Measurements from ENCODE around the gene MCCC1. TPM values are rescaled to one million over a fixed set of nuclear protein-coding genes. Genes with fewer than 3 reads are reported as not detected.
"Not testable (repeated sequence)": the region's sequence is repeated elsewhere in the genome, so short reads cannot be mapped to it uniquely, and the experiment has no call there.

Gene MCCC1
- total RNA-seq, 1 experiment from 2014 or later, result 52.6 TPM

DNA sequence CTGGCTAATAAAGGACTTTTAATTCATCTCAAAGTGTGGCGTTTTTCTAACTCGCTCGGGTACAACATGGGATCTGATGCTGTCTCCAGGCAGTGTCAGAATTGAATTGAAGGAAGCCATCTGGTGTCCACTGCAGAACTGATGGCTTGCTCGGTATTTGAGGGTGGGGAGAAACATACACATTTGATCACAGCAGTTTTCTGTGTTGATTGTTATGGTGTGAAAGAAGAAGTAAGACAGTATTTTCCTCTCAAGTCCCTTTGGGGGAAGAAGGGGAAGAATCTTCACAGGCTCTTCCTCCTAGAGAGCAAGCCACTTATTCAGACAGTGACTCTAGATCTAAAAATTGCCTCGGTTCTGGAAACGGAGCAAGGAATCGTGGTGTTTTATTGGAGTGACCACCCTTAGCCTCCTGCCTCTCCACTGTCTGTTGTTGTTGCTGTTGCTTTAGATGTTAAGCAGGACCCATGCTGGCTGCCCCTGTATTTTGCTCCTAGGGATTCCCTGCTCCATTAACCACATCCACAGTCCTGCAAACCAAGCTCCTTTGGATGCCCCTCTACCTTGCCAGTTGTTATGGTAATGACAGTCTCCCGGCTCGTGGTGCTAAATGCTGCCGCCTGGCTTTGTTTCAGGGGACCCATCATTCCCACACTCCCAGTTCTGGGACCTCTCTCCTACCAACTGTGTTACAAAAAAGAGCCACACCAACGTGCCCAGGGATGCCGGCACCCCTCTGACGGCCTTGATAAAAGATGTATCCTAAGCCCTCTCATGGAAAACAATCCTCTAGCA, 15.3 kb upstream of the MCCC1 start:
- BruUV-seq (replicated peaks), result no TSS peak
- intact Hi-C loops (cut with micrococcal nuclease; ENCODE audit: unreplicated experiment), result no loop called here

DNA sequence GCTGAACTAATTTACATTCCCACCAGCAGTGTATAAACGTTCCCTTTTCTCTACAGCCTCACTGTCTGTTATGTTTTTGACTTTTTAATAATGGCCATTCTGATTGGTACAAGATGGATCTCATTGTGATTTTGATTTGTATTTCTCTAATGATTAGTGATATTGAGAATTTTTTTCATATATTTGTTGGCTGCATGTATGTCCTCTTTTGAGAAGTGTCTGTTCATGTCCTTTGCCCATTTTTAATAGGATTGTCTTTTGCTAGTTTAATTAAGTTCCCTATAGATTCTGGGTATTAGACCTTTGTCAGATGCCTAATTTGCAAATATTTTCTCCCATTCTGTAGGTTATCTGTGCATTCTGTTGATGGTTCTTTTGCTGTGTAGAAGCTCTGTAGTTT, 10.6 kb upstream of the MCCC1 start:
- H3K4me3 ChIP-seq; H3K36me3 ChIP-seq (ENCODE audit: low read depth); H3K9me3 ChIP-seq (ENCODE audit: insufficient read depth, low read depth); H4K20me1 ChIP-seq (ENCODE audit: insufficient read depth); POLR2A ChIA-PET (ENCODE audit: unreplicated experiment); BruUV-seq (replicated peaks); CTCF ChIA-PET; DNase-seq; H2AFZ ChIP-seq; intact Hi-C loops (cut with micrococcal nuclease; ENCODE audit: unreplicated experiment); H3K4me2 ChIP-seq; H3K79me2 ChIP-seq (ENCODE audit: low read depth); H3K27ac ChIP-seq; H3K27me3 ChIP-seq (ENCODE audit: insufficient read depth, low read depth); H3K9me2 ChIP-seq (ENCODE audit: insufficient read depth): not testable (repeated sequence)
- peaks cover 26% of the 10 kb centered on the region for H3K4me1 ChIP-seq (replicated peaks; ENCODE audit: insufficient read depth)
- H3F3A ChIP-seq (ENCODE audit: insufficient read depth, low read depth), result peaks cover 12% of the 10 kb centered on the region; the same call in 1 of the 2 replicates

More for the DNA sequence above, 15.3 kb upstream of the MCCC1 start:
- TF ChIP-seq, protein P1, sequence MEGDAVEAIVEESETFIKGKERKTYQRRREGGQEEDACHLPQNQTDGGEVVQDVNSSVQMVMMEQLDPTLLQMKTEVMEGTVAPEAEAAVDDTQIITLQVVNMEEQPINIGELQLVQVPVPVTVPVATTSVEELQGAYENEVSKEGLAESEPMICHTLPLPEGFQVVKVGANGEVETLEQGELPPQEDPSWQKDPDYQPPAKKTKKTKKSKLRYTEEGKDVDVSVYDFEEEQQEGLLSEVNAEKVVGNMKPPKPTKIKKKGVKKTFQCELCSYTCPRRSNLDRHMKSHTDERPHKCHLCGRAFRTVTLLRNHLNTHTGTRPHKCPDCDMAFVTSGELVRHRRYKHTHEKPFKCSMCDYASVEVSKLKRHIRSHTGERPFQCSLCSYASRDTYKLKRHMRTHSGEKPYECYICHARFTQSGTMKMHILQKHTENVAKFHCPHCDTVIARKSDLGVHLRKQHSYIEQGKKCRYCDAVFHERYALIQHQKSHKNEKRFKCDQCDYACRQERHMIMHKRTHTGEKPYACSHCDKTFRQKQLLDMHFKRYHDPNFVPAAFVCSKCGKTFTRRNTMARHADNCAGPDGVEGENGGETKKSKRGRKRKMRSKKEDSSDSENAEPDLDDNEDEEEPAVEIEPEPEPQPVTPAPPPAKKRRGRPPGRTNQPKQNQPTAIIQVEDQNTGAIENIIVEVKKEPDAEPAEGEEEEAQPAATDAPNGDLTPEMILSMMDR (conservative IDR thresholded peaks at IDR 0.05), result no peak
- no peak for TF ChIP-seq EZH2 (IDR thresholded peaks at IDR 0.05; ENCODE audit: low read depth)
- Histone ChIP-seq H3K4me1 (replicated peaks; ENCODE audit: insufficient read depth) (no peaks in the 10 kb centered on the region), H3K4me2 (no peak overlapping the region), H3K4me3 (no peak overlapping the region), H3K9me2 (ENCODE audit: insufficient read depth) (no peaks in the 10 kb centered on the region), H3K27me3 (ENCODE audit: insufficient read depth, low read depth) (peaks cover 9% of the 10 kb centered on the region; the same call in 1 of the 2 replicates), H3F3A (ENCODE audit: insufficient read depth, low read depth) (no peaks in the 10 kb centered on the region), H3K9me3 (ENCODE audit: insufficient read depth, low read depth) (no peaks in the 10 kb centered on the region), H3K79me2 (ENCODE audit: low read depth) (no peaks in the 10 kb centered on the region), H3K36me3 (ENCODE audit: low read depth) (no peaks in the 10 kb centered on the region), H4K20me1 (ENCODE audit: insufficient read depth) (no peaks in the 10 kb centered on the region), H2AFZ (no peak overlapping the region), H3K27ac (no peak overlapping the region)
- ChIA-PET CTCF (interaction anchor here (0.6 kb wide), 1 partner anchor 12 kb away, joined by 3 read pairs; no protein-coding TSS in a partner anchor), POLR2A (ENCODE audit: unreplicated experiment) (interaction anchor here (0.7 kb wide), 1 partner anchor 20 kb away, joined by 3 read pairs; no protein-coding TSS in a partner anchor)
- no peak for DNase-seq

DNA sequence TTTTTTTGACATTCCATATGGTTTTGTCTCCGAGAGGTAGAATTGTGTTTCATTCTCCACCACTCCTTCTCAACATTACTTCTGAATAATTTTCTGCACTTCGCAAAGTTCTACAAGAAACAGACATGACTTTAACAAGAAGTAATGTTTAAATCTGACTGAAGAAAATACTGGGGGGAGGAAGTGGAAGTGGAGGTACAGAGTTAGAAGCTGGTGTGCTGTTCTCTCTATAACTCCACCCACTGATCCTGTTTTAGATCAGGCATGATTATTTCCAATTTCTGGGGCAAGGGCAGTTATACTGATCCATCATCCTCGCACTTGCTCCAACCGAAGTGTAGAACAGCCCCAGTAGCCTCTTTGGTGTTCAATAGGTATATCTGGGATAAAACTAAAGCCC, 9.2 kb upstream of the MCCC1 start:
- H3K27me3 ChIP-seq (ENCODE audit: insufficient read depth, low read depth), result no peaks in the 10 kb centered on the region
- intact Hi-C loops (cut with micrococcal nuclease; ENCODE audit: unreplicated experiment), result no loop called here
- CTCF ChIA-PET, result no interaction called here
- no TSS peak for BruUV-seq (replicated peaks)
- peaks cover 12% of the 10 kb centered on the region; the same call in 1 of the 2 replicates for H3F3A ChIP-seq (ENCODE audit: insufficient read depth, low read depth)
- H4K20me1 ChIP-seq (ENCODE audit: insufficient read depth), result no peaks in the 10 kb centered on the region
- no peak overlapping the region for H2AFZ ChIP-seq
- POLR2A ChIA-PET (ENCODE audit: unreplicated experiment), result interaction anchor here (1.0 kb wide), 1 partner anchor 9 kb away, joined by 9 read pairs; the partner anchor contains the start of gene MCCC1
- no peak for TF ChIP-seq EZH2 (IDR thresholded peaks at IDR 0.05; ENCODE audit: low read depth)
- TF ChIP-seq, protein P1 (conservative IDR thresholded peaks at IDR 0.05), result no peak
- no peak overlapping the region for H3K4me3 ChIP-seq
- H3K9me3 ChIP-seq (ENCODE audit: insufficient read depth, low read depth), result no peaks in the 10 kb centered on the region
- no peaks in the 10 kb centered on the region for H3K79me2 ChIP-seq (ENCODE audit: low read depth)
- H3K27ac ChIP-seq, result peak overlapping the region; percentile 18; the same call in 1 of the 2 replicates
- H3K36me3 ChIP-seq (ENCODE audit: low read depth), result no peaks in the 10 kb centered on the region
- H3K9me2 ChIP-seq (ENCODE audit: insufficient read depth), result no peaks in the 10 kb centered on the region
- no peak for DNase-seq
- H3K4me2 ChIP-seq, result peak overlapping the region; percentile 50
- peaks cover 26% of the 10 kb centered on the region for H3K4me1 ChIP-seq (replicated peaks; ENCODE audit: insufficient read depth)

All from PC-9 (cell line).